ENCODE measurements around the gene CENPN. TPM values are rescaled to one million over a fixed set of nuclear protein-coding genes. Genes with fewer than 3 reads are reported as not detected.

Gene CENPN
- polyA plus RNA-seq, 4 donors: 21.1 to 24.4 (median 23.1) TPM

DNA sequence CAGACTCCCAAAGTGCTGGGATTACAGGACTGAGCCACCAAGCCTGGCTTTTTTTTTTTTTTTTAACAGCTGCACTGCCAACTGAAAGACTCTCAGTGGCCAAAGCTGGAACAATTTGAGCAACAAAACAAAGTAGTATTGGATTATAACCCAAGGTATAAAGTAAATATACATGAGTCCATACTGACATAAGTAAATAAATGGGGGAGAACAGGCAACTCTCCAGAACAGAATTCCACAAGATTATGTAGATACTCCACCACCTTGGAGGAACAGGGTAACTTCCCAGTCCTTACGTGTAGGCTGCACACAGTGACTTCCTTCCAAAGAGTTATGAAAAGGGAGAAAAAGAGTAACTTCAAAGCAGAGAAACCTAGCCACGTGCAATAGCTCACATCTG is 16.0 kb upstream of the CENPN start:
- DNase-seq (ENCODE audit: low read depth in 4 of 4, low spot score in 2 of 4): no peak

- no peak for DNase-seq (ENCODE audit: low read depth in 4 of 4, low spot score in 2 of 4)
Measured at GRCh38 chr16:80991792-80992430, 15.1 kb upstream of the CENPN start.

DNA sequence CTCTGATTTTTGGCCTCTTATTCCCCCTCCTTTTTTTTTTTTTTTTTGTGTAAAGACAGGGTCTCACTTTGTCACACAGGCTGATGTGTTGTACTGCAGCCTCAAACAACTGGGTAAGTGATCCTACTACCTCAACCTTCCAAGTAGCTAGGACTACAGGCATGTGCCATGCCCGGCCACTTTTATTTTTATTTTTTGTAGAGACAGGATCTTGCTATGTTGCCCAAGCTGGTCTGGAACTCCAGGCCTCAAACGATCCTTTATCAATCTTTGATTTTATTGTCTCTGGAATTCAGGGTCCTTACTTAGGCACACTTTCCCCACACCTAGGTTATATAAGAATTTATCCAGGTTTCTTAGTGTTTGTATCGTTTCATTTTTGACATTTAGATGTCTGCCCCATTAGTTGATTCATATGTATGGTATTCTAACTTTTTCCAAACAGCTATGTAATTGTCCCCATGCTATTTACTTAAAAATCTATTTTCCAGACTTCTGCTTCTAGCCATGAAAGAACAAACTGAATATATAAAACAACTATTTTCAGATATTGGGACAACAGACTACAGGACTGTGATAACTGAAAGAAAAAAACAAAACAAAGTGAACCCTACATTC is 14.2 kb upstream of the CENPN start:
- DNase-seq (ENCODE audit: low read depth in 4 of 4, low spot score in 2 of 4): no peak

GRCh38 chr16:80993307-80993706 is 13.7 kb upstream of the CENPN start:
- no peak for DNase-seq (ENCODE audit: low read depth in 4 of 4, low spot score in 2 of 4)

DNA sequence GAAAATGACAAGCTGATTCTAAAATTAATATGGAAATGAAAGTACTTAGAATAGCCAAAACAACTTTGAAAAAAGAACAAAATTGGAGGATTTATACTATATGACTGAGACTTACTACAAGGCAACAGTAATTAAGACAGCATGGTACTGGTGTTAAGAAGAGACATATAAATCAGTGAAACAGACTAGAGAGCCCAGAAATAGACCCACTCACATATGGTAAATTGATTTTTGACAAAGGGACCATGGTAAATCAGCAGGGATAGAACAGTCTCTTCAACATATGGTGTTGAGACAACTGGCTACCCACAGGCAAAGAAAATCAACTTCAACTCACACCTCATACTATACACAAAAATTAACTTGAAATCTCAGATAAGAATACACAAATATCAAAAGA is 13.2 kb upstream of the CENPN start:
- DNase-seq (ENCODE audit: low read depth in 4 of 4, low spot score in 2 of 4): no peak

- no peak for DNase-seq (ENCODE audit: low read depth in 4 of 4, low spot score in 2 of 4)
Measured at GRCh38 chr16:80994451-80994850, 12.6 kb upstream of the CENPN start.

GRCh38 chr16:80996688-80997138 is 10.3 kb upstream of the CENPN start:
- DNase-seq (ENCODE audit: low read depth in 4 of 4, low spot score in 2 of 4): peak in 3 of 4 donors; percentile 26 to 36 (median 27)

DNA sequence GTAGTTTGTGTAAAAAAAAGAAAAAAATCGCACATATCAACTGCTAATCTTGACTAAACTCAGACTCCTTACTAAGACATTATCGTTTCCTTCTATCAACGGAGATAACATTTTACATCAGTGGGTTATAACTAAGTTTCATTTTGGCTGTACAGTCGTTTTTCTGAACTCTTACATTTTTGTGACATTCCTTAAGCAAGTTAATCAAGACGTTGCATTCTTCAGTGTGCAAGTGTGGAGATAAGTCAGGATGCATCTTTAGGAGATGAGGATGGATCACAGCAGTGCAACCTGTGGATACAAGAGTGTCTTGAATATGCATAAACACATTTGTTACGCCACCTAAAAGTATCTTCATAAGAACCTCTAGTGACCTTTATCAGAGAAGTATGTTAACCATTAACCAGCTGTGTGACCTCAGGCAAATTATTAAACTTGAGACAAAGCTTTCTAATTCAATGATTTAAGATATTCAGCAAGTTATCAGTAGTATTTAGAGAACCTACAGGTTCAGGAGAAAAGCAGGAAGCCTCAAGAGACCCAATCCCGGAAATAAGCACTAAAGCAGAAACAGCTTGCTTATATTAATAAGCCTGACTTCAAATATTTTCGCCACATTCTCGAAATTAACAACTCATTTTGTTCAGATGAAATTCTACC is 9.7 kb upstream of the CENPN start:
- peak in 3 of 4 donors; percentile 21 to 36 (median 29) for DNase-seq (ENCODE audit: low read depth in 4 of 4, low spot score in 2 of 4)

- no peak for DNase-seq (ENCODE audit: low read depth in 4 of 4, low spot score in 2 of 4)
Measured at GRCh38 chr16:80997964-80998620, 8.9 kb upstream of the CENPN start.

- DNase-seq (ENCODE audit: low read depth in 4 of 4, low spot score in 2 of 4): no peak
Measured at GRCh38 chr16:81000873-81001272, 6.1 kb upstream of the CENPN start.

GRCh38 chr16:81001330-81001729 is 5.7 kb upstream of the CENPN start:
- DNase-seq (ENCODE audit: low read depth in 4 of 4, low spot score in 2 of 4): no peak

- no peak for DNase-seq (ENCODE audit: low read depth in 4 of 4, low spot score in 2 of 4)
Measured at GRCh38 chr16:81003064-81003463, 4.0 kb upstream of the CENPN start.

DNA sequence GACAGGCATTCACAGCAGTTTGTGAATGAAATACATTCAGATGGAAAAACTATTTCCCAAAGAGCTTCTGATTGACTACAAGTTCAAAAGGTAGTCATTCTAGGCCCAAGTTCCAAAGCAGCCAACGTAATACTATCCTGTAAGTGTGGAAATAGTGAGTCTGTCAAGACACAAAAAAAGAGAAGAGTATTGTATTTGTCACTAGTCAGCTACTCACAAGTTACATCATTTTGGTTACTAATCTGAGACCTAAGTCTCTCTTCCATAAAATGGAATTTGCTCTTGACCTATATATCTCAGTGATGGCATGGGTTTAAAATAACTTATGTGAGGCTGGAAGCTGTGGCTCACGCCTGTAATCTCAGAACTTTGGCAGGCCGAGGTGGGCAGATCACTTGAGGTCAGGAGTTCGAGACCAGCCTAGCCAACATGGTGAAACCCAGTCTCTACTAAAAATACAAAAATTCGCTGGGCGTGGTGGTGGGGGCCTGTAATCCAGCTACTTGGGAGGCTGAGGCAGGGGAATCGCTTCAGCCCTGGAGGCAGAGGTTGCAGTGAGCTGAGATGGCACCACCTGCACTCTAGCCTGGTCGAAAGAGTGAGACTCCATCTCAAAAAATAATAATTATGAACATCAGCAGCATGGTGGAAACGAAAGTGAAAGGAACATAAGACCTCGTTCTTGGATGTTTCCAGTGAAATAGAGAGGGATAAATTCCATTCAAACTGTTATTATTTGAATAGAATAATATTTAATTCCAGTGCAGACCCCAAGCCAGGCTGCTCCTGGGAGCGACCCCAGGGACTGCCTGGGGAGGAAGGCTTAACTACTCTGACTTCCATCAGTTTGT is 3.2 kb upstream of the CENPN start:
- no peak for DNase-seq (ENCODE audit: low read depth in 4 of 4, low spot score in 2 of 4)

DNA sequence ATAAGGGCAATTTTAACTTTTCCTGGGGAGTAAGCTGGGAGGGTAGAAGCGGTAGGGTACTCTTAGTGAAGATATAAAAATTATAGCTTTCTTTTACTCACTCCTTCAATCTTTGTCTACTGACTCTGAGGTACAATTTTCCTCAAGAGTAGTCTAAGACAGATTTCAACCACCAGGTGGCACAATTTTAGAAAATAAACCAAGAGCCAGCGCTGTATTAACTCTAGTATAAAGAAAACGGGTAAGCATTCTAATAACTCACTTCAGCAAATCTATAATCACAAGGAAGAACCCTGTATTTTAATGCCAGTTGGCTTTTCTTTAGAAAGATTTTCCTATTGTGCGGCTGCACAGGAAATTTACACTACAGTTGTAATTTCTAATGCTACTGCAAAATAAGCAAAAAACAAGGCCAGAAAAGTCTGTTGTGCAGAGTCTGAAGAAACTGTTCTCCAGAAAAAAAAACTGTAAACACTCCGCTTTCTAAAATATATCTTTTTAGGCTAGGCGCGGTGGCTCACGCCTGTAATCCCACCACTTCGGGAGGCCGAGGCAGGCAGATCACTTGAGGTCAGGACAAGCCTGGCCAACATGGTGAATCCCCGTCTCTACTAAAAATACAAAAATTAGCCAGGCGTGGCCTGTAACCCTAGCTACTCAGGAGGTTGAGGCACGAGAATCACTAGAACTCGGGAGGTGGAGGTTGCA is 2.2 kb upstream of the CENPN start:
- peak in 3 of 4 donors; percentile 35 to 75 (median 53) for DNase-seq (ENCODE audit: low read depth in 4 of 4, low spot score in 2 of 4)

GRCh38 chr16:81005610-81006161 is 1.3 kb upstream of the CENPN start:
- no peak for DNase-seq (ENCODE audit: low read depth in 4 of 4, low spot score in 2 of 4)

- DNase-seq (ENCODE audit: low read depth in 4 of 4, low spot score in 2 of 4): peak in 2 of 4 donors; percentile 23 to 29
Measured at GRCh38 chr16:81006211-81006812, 702 bp upstream of the CENPN start.

DNA sequence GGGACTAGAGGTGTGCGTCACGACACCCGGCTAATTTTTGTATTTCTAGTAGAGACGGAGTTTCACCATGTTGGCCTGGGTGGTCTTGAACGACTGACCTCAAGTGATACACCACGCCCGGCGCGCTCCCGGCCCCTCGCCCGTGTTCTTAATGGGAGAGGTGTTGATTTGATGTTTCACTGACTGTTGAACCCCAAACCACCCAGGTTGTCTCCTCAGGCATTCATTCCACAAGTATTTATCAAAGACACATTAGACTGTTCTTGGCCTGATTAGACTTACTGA is 1.4 kb downstream of the CENPN start:
- no peak for DNase-seq (ENCODE audit: low read depth in 4 of 4, low spot score in 2 of 4)

DNA sequence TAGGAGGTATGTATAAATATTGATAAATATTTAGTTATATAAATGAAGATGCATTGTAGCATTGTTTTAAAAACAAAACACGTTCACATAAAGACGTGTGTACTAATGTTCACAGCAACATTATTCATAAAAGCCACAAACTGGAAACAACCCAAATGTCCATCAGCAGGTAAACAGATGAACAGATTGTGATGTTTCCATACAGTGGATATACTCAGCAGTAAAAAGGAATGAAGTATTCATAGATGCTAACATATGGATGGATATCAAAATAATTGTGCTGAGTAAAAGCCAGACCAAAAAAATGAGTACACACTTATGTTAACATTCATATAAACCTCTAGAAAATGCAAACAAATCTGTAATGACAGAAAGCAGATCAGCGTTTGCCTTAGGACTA is 6.0 kb downstream of the CENPN start:
- no peak for DNase-seq (ENCODE audit: low read depth in 4 of 4, low spot score in 2 of 4)

DNA sequence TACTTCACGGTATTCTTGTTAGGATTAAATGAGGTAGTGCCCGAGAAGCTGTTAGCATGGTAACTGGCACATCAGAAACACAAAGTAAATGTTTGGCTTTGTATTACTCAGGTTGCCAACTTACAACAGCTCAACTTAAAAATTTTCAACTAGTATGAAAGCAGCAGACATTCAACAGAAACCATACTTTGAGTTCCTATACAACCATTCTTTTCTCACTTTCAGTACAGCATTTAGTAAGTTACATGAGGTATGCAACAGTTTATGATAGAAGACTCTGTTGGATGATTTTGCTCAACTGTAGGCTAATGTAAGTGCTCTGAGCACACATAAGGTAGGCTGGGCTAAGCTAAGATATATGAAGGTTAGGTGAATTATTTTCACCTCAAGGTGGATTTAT is 7.7 kb downstream of the CENPN start:
- no peak for DNase-seq (ENCODE audit: low read depth in 4 of 4, low spot score in 2 of 4)

Data from left renal cortex interstitium (tissue), 4 donors.